Osteocyte (in vitro differentiated cells): ENCODE data around the gene SHISAL2B. TPM values are rescaled to one million over a fixed set of nuclear protein-coding genes. Genes with fewer than 3 reads are reported as not detected.

Source experiments
- DNase-seq: peaks from one replicate; pipeline ENCODE4 v3.0.0; 2021; ENCODE audit warnings: mixed read lengths; ENCODE audit not compliant: unreplicated experiment; ENCODE audit errors: extremely low spot score
- H3K27ac Mint-ChIP-seq: one replicate; pipeline ENCODE4 v1.8.0; 2021; ENCODE audit warnings: mild to moderate bottlenecking, mixed read lengths; ENCODE audit not compliant: unreplicated experiment
- H3K27me3 Mint-ChIP-seq: one replicate; pipeline ENCODE4 v1.8.0; 2021; ENCODE audit warnings: mixed read lengths; ENCODE audit not compliant: unreplicated experiment
- H3K36me3 Mint-ChIP-seq: one replicate; pipeline ENCODE4 v1.8.0; 2021; ENCODE audit warnings: mixed read lengths; ENCODE audit not compliant: unreplicated experiment
- H3K4me1 Mint-ChIP-seq: one replicate; pipeline ENCODE4 v1.8.0; 2021; ENCODE audit warnings: mixed read lengths; ENCODE audit not compliant: unreplicated experiment
- H3K4me3 Mint-ChIP-seq: one replicate; pipeline ENCODE4 v1.8.0; 2021; ENCODE audit warnings: mild to moderate bottlenecking, moderate library complexity, mixed read lengths; ENCODE audit not compliant: unreplicated experiment
- H3K9me3 Mint-ChIP-seq: one replicate; pipeline ENCODE4 v1.8.0; 2021; ENCODE audit warnings: mixed read lengths; ENCODE audit not compliant: unreplicated experiment
- total RNA-seq: library from RNA; stranded (reverse); gene quantifications from 2 replicates; pipeline ENCODE4 v1.2.1, GENCODE V29; 2021
- TF ChIP-seq, protein P1 (sequence below): fragments of 200-600 bp; sonication (generic); IDR thresholded peaks from 2 replicates; pipeline ENCODE4 v1.5.0; 2021; ENCODE audit warnings: antibody characterized with exemption, mild to moderate bottlenecking, moderate library complexity

The SHISAL2B gene
- total RNA-seq, 1 donor from 2014 or later = not detected

GRCh38 chr5:64746446-64746845 lies 56.1 kb downstream of the SHISAL2B start:
- Mint-ChIP-seq H3K36me3 (peaks cover 10% of the 10 kb centered on the region), H3K4me3 (no peak overlapping the region), H3K27ac (no peak overlapping the region), H3K4me1 (no peaks in the 10 kb centered on the region), H3K9me3 (no peaks in the 10 kb centered on the region), H3K27me3 (no peaks in the 10 kb centered on the region)
- TF ChIP-seq, protein P1, sequence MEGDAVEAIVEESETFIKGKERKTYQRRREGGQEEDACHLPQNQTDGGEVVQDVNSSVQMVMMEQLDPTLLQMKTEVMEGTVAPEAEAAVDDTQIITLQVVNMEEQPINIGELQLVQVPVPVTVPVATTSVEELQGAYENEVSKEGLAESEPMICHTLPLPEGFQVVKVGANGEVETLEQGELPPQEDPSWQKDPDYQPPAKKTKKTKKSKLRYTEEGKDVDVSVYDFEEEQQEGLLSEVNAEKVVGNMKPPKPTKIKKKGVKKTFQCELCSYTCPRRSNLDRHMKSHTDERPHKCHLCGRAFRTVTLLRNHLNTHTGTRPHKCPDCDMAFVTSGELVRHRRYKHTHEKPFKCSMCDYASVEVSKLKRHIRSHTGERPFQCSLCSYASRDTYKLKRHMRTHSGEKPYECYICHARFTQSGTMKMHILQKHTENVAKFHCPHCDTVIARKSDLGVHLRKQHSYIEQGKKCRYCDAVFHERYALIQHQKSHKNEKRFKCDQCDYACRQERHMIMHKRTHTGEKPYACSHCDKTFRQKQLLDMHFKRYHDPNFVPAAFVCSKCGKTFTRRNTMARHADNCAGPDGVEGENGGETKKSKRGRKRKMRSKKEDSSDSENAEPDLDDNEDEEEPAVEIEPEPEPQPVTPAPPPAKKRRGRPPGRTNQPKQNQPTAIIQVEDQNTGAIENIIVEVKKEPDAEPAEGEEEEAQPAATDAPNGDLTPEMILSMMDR = no peak
- no peak for DNase-seq

DNA sequence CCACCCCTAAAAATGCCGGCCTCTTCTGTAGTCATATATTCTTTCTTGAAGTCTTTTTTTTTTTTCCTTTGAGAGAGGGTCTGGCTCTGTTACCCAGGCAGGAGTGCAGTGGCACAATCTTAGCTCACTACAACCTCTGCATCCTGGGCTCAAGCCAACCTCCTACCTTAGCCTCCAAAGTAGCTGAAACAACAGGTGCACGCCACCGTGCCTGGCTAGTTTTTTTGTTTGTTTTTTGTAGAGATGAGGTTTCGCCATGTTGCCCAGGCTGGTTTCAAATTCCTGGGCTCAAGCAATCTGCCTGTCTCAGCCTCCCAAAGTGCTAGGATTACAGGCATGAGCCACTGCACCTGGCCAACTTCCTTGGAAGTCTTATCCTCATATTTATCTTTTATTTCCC lies 59.1 kb downstream of the SHISAL2B start:
- Mint-ChIP-seq H3K27ac (no peak overlapping the region), H3K4me3 (no peak overlapping the region), H3K9me3 (no peaks in the 10 kb centered on the region), H3K36me3 (peaks cover 13% of the 10 kb centered on the region), H3K27me3 (no peaks in the 10 kb centered on the region), H3K4me1 (no peaks in the 10 kb centered on the region)
- no peak for DNase-seq
- TF ChIP-seq, protein P1 = no peak

GRCh38 chr5:64754066-64754465 lies 63.8 kb downstream of the SHISAL2B start:
- Mint-ChIP-seq H3K36me3 (peaks cover 13% of the 10 kb centered on the region), H3K4me3 (no peak overlapping the region), H3K27ac (no peak overlapping the region), H3K27me3 (no peaks in the 10 kb centered on the region), H3K4me1 (peaks cover 6% of the 10 kb centered on the region), H3K9me3 (no peaks in the 10 kb centered on the region)
- TF ChIP-seq, protein P1 = no peak
- DNase-seq = no peak

GRCh38 chr5:64758901-64759300 lies 68.6 kb downstream of the SHISAL2B start:
- DNase-seq = no peak
- TF ChIP-seq, protein P1 = no peak
- no peaks in the 10 kb centered on the region for H3K27me3 Mint-ChIP-seq
- H3K4me1 Mint-ChIP-seq = peaks cover 8% of the 10 kb centered on the region
- no peaks in the 10 kb centered on the region for H3K9me3 Mint-ChIP-seq
- peaks cover 8% of the 10 kb centered on the region for H3K36me3 Mint-ChIP-seq
- no peak overlapping the region for H3K4me3 Mint-ChIP-seq
- no peak overlapping the region for H3K27ac Mint-ChIP-seq

DNA sequence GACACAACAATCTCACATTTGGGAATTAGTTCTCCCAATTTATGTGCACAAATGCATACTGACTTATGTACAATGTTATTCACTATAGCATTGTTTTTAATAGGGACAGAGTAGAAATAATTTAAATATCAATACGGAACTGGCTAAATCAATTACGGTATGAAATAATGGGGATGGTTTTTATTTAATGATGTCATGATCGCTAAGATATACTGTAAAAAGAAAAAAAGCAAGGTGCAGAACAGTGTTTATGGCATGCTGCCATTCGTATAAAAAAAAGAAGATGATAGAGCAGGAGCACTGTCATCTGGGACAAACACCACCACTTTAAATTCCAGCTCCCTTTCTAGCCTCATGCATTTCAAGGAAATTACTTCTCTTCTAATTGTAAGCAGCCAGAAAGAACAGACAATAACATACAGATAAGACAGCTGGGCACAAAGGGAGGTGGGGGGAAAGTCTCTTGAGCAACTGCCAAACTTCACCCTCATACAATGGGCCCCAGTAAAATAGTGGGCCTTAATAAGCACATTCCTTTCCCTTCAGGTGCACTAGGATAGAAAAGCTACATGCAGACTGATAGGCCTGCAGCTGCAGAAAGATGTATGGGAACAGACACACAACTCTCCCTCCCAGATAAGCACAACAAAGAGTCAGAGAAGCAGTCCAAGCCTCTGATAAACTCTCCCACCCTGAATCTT lies 69.8 kb downstream of the SHISAL2B start:
- Mint-ChIP-seq H3K4me1 (peaks cover 9% of the 10 kb centered on the region), H3K27ac (no peak overlapping the region)
- TF ChIP-seq, protein P1 = no peak

More for the DNA sequence above, 69.8 kb downstream of the SHISAL2B start:
- DNase-seq = no peak
- Mint-ChIP-seq H3K9me3 (no peaks in the 10 kb centered on the region), H3K27me3 (no peaks in the 10 kb centered on the region), H3K36me3 (peaks cover 11% of the 10 kb centered on the region), H3K4me3 (no peak overlapping the region)
